ENCODE data around the gene SUPT20HL1.
A peak's percentile ranks its signal among the peaks of the same experiment; 100 is the strongest.
"Not testable (repeated sequence)": the region's sequence is repeated elsewhere in the genome, so short reads cannot be mapped to it uniquely, and the experiment has no call there.

The SUPT20HL1 gene

DNA sequence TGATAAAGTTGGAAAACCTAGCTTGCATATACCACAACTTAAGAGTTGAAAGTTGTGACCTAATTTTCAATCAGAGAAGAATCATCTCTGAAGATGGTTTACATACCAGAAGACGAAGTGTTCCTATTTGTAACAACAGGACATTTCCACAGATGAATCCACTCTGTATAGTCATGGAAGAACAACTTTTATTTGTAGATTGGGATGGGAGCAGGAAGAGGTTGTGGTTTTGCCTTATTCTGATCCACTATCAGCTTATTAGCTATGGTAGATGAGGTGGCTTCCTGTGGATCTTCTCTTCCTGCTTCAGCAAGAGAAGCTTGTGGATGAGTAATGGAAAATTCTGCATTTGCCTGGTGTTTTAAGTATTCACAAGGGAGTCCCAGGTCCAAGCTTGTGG is 18.6 kb upstream of the SUPT20HL1 start:
- CTCF ChIA-PET = no interaction called here
- Mint-ChIP-seq H3K4me1 (peaks cover 5% of the 10 kb centered on the region), H3K36me3 (no peaks in the 10 kb centered on the region), H3K4me3 (no peak overlapping the region), H3K9me3 (no peaks in the 10 kb centered on the region), H3K27me3 (no peaks in the 10 kb centered on the region), H3K27ac (no peak overlapping the region)
- no peak for DNase-seq

DNA sequence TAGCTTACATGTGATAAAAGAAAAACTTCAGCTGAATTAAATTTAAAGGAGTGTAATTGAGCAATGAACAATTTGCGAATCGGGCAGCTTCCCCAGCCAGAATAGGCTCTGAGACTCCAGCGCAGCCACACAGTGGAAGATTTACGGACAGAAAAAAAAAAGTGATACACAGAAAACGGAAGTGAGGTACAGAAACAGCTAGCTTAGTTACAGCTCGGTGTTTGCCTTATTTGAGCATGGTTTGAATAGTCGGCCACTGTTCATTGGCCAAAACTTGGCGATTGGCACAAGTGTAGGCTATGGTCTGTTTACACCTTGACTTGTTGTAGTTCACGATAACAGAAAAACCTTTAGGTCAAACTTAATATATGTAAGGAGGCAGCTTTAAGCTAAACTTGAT is 16.7 kb upstream of the SUPT20HL1 start:
- Mint-ChIP-seq H3K36me3 (no peaks in the 10 kb centered on the region), H3K4me3 (no peak overlapping the region), H3K27me3 (no peaks in the 10 kb centered on the region), H3K9me3 (no peaks in the 10 kb centered on the region), H3K4me1 (peaks cover 5% of the 10 kb centered on the region), H3K27ac (no peak overlapping the region)
- CTCF ChIA-PET = interaction anchor here (0.9 to 1.2 kb wide), 2 partner anchors 27 to 155 kb away, joined by 3 to 4 read pairs; no protein-coding TSS in a partner anchor
- DNase-seq = no peak

GRCh38 chrX:24347881-24348280 is 12.6 kb upstream of the SUPT20HL1 start:
- Mint-ChIP-seq H3K36me3 (no peaks in the 10 kb centered on the region), H3K4me1 (peaks cover 5% of the 10 kb centered on the region), H3K27me3 (no peaks in the 10 kb centered on the region), H3K4me3 (no peak overlapping the region), H3K9me3 (no peaks in the 10 kb centered on the region), H3K27ac (no peak overlapping the region)
- DNase-seq = no peak
- CTCF ChIA-PET = interaction anchor here (0.7 kb wide), 1 partner anchor 88 kb away, joined by 3 read pairs; no protein-coding TSS in a partner anchor

DNA sequence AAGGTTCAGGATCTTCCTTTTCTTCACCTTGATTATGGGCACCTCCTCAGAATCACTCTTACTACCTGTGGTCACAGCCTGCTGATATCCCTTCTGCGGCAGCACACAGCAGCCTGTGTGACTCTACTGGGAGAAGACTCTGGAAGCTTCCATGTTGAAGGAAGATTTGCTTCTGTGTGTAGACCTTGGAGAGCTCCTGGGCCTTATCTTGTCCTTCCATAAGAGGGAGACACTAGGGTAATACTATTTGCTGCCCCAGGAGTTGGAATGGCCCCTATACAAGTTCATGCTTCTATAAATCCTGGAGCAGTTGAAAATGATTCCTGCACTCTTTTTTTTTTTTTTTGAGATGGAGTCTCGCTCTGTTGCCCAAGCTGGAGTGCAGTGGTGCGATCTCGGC is 10.2 kb upstream of the SUPT20HL1 start:
- H3K27ac Mint-ChIP-seq = no peak overlapping the region
- CTCF ChIA-PET = no interaction called here
- no peaks in the 10 kb centered on the region for H3K4me1 Mint-ChIP-seq
- no peaks in the 10 kb centered on the region for H3K36me3 Mint-ChIP-seq
- no peak for DNase-seq
- H3K9me3 Mint-ChIP-seq = no peaks in the 10 kb centered on the region
- H3K4me3 Mint-ChIP-seq = no peak overlapping the region
- H3K27me3 Mint-ChIP-seq = no peaks in the 10 kb centered on the region

DNA sequence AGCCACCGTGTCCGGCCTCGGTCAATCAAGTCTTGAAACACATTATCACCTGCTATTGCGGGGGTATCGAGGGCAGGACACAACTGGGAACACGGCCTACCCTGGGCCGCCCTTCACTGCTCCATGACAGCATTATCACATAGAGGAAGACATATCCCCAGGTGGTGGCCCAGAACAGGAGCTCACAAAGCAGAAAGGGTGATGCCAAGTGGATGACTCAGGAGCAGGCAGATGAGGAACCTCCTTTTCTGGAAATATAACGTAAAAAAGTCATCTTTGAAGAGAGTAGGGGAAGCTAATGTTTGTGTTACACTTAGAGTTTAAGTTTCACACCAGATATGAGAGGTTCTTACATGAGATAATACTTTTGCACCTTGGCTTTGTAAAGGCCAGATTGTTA is 5.3 kb upstream of the SUPT20HL1 start:
- Mint-ChIP-seq H3K4me3 (no peak overlapping the region), H3K27ac (no peak overlapping the region), H3K9me3 (no peaks in the 10 kb centered on the region), H3K27me3 (no peaks in the 10 kb centered on the region), H3K36me3 (no peaks in the 10 kb centered on the region), H3K4me1 (no peaks in the 10 kb centered on the region)
- CTCF ChIA-PET = no interaction called here
- no peak for DNase-seq

DNA sequence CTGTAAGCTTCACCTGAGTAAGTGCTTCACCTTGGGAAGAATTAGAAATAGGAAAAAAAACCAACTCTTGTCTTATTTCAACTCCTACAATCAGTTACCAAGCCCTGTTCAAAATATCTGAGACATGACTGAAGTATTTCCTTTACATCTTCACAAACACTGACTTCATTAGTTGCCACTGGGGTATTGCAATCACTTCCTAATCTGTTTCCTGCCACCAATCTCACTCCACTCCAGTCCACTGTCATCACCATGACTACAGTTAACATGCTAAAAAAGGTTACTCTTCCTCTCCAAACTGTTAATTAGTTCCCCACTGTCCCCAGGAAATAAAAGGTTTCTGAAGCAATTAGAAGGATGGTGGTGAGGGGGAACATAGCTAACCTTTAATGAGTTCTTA is 3.3 kb upstream of the SUPT20HL1 start:
- Mint-ChIP-seq H3K4me1 (no peaks in the 10 kb centered on the region), H3K36me3 (no peaks in the 10 kb centered on the region), H3K4me3 (no peak overlapping the region), H3K9me3 (no peaks in the 10 kb centered on the region), H3K27me3 (no peaks in the 10 kb centered on the region), H3K27ac (no peak overlapping the region)
- no peak for DNase-seq
- CTCF ChIA-PET = interaction anchor here (0.7 kb wide), 1 partner anchor 98 kb away, joined by 3 read pairs; no protein-coding TSS in a partner anchor

DNA sequence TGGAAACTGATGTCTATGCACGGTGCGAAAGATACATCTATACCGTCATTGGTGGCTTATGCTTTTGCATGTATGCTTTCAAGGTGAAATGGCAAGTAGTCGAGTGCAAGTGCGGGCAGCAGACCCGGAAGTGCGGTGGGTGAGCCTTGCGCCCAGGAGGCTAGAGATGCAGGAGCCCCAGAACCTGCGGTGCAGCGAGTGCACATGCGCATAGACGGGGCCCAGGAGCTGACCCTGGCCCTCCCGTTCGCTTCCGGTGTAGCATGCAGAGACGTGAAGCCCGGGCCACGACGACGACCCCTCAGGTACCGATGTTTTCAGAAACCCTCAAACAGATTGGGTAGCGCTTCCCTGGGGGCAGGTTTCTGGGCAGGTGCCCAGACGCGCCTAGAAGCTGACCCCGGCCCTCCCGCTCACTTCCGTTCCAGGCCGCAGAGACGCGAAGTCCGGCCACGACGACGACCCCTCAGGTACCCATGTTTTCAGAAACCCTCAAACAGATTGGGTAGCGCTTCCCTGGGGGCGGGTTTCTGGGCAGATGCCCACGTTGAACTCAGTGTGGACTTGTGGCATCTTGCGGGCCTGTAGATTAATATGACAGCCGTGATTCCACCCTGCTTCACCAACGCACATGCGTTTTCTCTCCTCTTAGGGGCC is 1.8 kb downstream of the SUPT20HL1 start:
- CTCF ChIA-PET = not testable (repeated sequence)

GRCh38 chrX:24363432-24364181 is 3.2 kb downstream of the SUPT20HL1 start:
- H3K4me1 Mint-ChIP-seq, H3K4me3 Mint-ChIP-seq, H3K36me3 Mint-ChIP-seq: not testable (repeated sequence)

More for the DNA sequence above, 1.8 kb downstream of the SUPT20HL1 start:
- H3K4me1 Mint-ChIP-seq, H3K27ac Mint-ChIP-seq, H3K27me3 Mint-ChIP-seq, H3K4me3 Mint-ChIP-seq, H3K36me3 Mint-ChIP-seq, DNase-seq, H3K9me3 Mint-ChIP-seq: not testable (repeated sequence)

DNA sequence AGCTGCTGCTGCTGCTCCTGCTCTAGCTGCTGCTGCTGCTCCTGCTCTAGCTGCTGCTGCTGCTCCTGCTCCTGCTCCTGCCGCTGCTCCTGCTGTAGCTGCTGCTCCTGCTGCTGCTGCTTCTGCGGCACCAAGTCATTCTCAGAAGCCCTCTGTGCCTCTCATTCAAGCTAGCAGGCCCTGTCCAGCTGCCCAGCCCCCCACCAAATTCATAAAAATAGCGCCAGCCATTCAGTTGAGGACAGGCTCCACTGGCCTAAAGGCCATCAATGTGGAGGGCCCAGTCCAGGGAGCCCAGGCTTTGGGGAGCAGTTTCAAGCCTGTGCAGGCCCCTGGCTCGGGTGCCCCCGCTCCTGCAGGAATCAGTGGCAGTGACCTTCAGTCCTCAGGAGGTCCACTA is 3.9 kb downstream of the SUPT20HL1 start:
- H3K36me3 Mint-ChIP-seq = no peaks in the 10 kb centered on the region
- DNase-seq = no peak
- no peak overlapping the region for H3K4me3 Mint-ChIP-seq
- CTCF ChIA-PET = no interaction called here
- no peaks in the 10 kb centered on the region for H3K9me3 Mint-ChIP-seq
- no peaks in the 10 kb centered on the region for H3K27me3 Mint-ChIP-seq
- H3K27ac Mint-ChIP-seq = no peak overlapping the region
- no peaks in the 10 kb centered on the region for H3K4me1 Mint-ChIP-seq

More at GRCh38 chrX:24363432-24364181, 3.2 kb downstream of the SUPT20HL1 start:
- DNase-seq, H3K27ac Mint-ChIP-seq, H3K27me3 Mint-ChIP-seq, H3K9me3 Mint-ChIP-seq, CTCF ChIA-PET: not testable (repeated sequence)

DNA sequence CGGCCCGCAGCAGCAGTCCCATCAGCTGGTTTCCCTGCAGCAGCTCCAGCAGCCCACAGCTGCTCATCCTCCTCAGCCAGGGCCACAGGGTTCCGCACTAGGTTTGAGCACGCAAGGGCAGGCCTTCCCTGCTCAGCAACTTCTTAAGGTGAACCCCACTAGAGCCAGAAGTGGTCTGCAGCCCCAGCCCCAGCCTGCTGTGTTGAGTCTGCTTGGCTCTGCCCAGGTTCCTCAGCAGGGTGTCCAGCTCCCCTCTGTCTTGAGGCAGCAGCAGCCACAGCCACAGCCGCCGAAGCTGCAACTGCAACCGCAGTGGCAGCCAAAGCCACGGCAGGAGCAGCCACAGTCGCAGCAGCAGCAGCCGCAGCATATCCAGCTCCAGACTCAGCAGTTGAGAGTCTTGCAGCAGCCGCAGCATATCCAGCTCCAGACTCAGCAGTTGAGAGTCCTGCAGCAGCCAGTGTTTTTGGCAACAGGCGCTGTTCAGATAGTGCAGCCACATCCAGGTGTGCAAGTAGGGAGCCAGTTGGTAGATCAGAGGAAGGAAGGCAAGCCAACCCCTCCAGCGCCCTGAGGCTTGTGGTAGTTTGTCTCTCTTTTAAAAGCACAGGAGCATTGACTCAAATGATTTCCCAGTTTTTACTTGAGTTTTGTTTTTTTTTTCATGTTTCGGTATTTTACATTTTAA is 4.6 kb downstream of the SUPT20HL1 start:
- H3K27me3 Mint-ChIP-seq = no peaks in the 10 kb centered on the region
- CTCF ChIA-PET = no interaction called here
- no peaks in the 10 kb centered on the region for H3K36me3 Mint-ChIP-seq
- no peaks in the 10 kb centered on the region for H3K4me1 Mint-ChIP-seq
- H3K9me3 Mint-ChIP-seq = no peaks in the 10 kb centered on the region
- no peak overlapping the region for H3K4me3 Mint-ChIP-seq
- DNase-seq = no peak
- H3K27ac Mint-ChIP-seq = no peak overlapping the region

DNA sequence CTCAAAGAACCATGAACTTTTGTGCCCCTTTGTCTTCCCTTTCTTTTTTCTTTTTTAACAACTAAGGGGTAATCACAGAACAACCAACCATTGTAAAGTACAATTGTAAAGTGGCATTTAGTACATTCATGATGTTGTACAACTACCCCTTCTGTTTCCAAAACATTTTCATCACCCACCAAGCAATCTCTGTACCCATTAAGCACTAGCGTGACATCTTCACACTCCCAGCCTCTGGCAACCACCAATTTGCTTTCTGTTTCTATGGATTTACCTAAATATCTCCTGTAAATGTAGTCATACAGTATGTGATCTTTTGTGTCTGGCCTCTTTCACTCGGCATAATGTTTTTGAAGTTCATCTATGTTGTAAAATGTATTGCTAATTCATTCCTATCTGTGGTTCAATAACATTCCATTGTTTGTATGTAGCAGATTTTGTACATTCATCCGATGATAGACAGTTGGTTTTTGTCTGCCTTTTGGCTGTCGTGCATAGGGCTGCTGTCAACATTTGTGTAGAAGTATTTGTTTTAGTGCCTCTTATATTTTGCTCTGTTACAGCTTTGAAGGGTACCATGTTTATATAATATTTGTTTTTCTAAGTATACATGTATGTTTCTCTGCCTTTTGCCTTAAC is 6.4 kb downstream of the SUPT20HL1 start:
- H3K9me3 Mint-ChIP-seq, H3K36me3 Mint-ChIP-seq, DNase-seq, H3K27ac Mint-ChIP-seq, H3K4me3 Mint-ChIP-seq, H3K27me3 Mint-ChIP-seq, CTCF ChIA-PET: not testable (repeated sequence)
- H3K4me1 Mint-ChIP-seq = peaks cover 16% of the 10 kb centered on the region

- no peak overlapping the region for H3K27ac Mint-ChIP-seq
- peaks cover 8% of the 10 kb centered on the region for H3K27me3 Mint-ChIP-seq
- H3K4me3 Mint-ChIP-seq = no peak overlapping the region
Observed at GRCh38 chrX:24369816-24370215, 9.4 kb downstream of the SUPT20HL1 start.

GRCh38 chrX:24371391-24371972 is 11.0 kb downstream of the SUPT20HL1 start:
- H3K36me3 Mint-ChIP-seq = no peaks in the 10 kb centered on the region
- peak overlapping the region; percentile 39 for H3K4me3 Mint-ChIP-seq
- peaks cover 15% of the 10 kb centered on the region for H3K27me3 Mint-ChIP-seq
- H3K27ac Mint-ChIP-seq = no peak overlapping the region
- CTCF ChIA-PET = interaction anchor here (0.6 to 3.8 kb wide), 17 partner anchors 10 to 644 kb away, joined by 3 to 23 read pairs (median 3); partner anchors contain the start of genes ARX and SUPT20HL1
- no peaks in the 10 kb centered on the region for H3K9me3 Mint-ChIP-seq
- DNase-seq = peak; percentile 71
- H3K4me1 Mint-ChIP-seq = peaks cover 17% of the 10 kb centered on the region

More at GRCh38 chrX:24369816-24370215, 9.4 kb downstream of the SUPT20HL1 start:
- Mint-ChIP-seq H3K4me1 (peaks cover 17% of the 10 kb centered on the region), H3K36me3 (no peaks in the 10 kb centered on the region), H3K9me3 (no peaks in the 10 kb centered on the region)
- no peak for DNase-seq
- CTCF ChIA-PET = interaction anchor here (1.0 to 3.8 kb wide), 8 partner anchors 9 to 221 kb away, joined by 3 to 23 read pairs (median 8); partner anchors contain the start of gene SUPT20HL1
